ENCODE data around the gene SPTB.

Gene SPTB

GRCh38 chr14:64725879-64726584 is 153.7 kb downstream of the SPTB start:
- no peak for DNase-seq

- DNase-seq: no peak
These were observed 154.4 kb downstream of the SPTB start for GRCh38 chr14:64725261-64725815.

GRCh38 chr14:64724578-64724930 is 155.2 kb downstream of the SPTB start:
- no peak for DNase-seq

- DNase-seq: no peak
These were observed 155.8 kb downstream of the SPTB start for GRCh38 chr14:64723691-64724577.

GRCh38 chr14:64722842-64723447 is 156.8 kb downstream of the SPTB start:
- no peak for DNase-seq

GRCh38 chr14:64721899-64722298 is 157.8 kb downstream of the SPTB start:
- DNase-seq: no peak

GRCh38 chr14:64721391-64721791 is 158.3 kb downstream of the SPTB start:
- DNase-seq: no peak

- DNase-seq: no peak
These were observed 159.6 kb downstream of the SPTB start for GRCh38 chr14:64720131-64720576.

GRCh38 chr14:64719601-64720000 is 160.1 kb downstream of the SPTB start:
- no peak for DNase-seq

- DNase-seq: no peak
These were observed 160.9 kb downstream of the SPTB start for GRCh38 chr14:64718762-64719161.

- DNase-seq: no peak
These were observed 161.8 kb downstream of the SPTB start for GRCh38 chr14:64717870-64718269.

- DNase-seq: no peak
These were observed 163.9 kb downstream of the SPTB start for GRCh38 chr14:64715628-64716412.

GRCh38 chr14:64715146-64715627 is 164.5 kb downstream of the SPTB start:
- DNase-seq: no peak

GRCh38 chr14:64714432-64715025 is 165.2 kb downstream of the SPTB start:
- DNase-seq: no peak

- DNase-seq: no peak
These were observed 166.0 kb downstream of the SPTB start for GRCh38 chr14:64713677-64714076.

GRCh38 chr14:64711039-64711438 is 168.7 kb downstream of the SPTB start:
- no peak for DNase-seq

- DNase-seq: no peak
These were observed 170.6 kb downstream of the SPTB start for GRCh38 chr14:64709126-64709525.

- DNase-seq: peak; percentile 30
These were observed 171.3 kb downstream of the SPTB start for GRCh38 chr14:64708148-64709004.

GRCh38 chr14:64707661-64708060 is 172.0 kb downstream of the SPTB start:
- DNase-seq: no peak

GRCh38 chr14:64706593-64707193 is 173.0 kb downstream of the SPTB start:
- no peak for DNase-seq

All from SIG-M5 (cell line).